SKM-1 (cell line): ENCODE data around the gene PXMP2.
"Not testable (repeated sequence)": the region's sequence is repeated elsewhere in the genome, so short reads cannot be mapped to it uniquely, and the experiment has no call there.

Source experiments
- DNase-seq: peaks from one replicate; lab custom pipeline; 2025; ENCODE audit not compliant: unreplicated experiment; lab: John Stamatoyannopoulos, UW

PXMP2 gene

DNA sequence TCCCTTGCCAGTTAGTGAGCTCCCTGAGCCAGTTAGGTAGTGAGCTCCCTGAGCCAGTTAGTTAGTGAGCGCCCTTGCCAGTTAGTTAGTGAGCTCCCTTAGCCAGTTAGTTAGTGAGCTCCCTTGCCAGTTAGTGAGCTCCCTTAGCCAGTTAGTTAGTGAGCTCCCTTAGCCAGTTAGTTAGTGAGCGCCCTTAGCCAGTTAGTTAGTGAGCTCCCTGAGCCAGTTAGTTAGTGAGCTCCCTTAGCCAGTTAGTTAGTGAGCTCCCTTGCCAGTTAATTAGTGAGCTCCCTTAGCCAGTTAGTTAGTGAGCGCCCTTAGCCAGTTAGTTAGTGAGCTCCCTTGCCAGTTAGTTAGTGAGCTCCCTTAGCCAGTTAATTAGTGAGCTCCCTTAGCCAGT lies 4.6 kb downstream of the PXMP2 start:
- DNase-seq = not testable (repeated sequence)

- DNase-seq = not testable (repeated sequence)
These were observed 7.5 kb downstream of the PXMP2 start for GRCh38 chr12:132694888-132695287.

GRCh38 chr12:132695431-132695830 lies 8.0 kb downstream of the PXMP2 start:
- DNase-seq = no peak

DNA sequence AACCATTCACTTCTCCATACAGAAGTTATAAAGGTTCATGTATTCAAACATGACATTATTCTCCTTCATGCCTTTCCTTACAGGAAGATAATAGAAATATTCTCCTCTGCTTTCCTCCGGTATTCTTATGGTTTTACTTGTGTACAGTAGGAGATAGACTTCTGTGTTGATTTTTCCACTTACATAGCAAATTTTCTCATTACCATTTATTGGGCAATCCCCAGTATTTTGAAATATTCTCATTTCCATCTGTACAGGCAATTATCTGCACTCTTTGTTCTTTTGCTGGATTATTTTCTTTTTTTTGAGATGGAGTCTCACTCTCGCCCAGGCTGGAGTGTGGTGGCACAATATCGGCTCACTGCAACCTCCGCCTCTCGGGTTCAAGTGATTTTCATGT lies 11.0 kb downstream of the PXMP2 start:
- DNase-seq = no peak

DNA sequence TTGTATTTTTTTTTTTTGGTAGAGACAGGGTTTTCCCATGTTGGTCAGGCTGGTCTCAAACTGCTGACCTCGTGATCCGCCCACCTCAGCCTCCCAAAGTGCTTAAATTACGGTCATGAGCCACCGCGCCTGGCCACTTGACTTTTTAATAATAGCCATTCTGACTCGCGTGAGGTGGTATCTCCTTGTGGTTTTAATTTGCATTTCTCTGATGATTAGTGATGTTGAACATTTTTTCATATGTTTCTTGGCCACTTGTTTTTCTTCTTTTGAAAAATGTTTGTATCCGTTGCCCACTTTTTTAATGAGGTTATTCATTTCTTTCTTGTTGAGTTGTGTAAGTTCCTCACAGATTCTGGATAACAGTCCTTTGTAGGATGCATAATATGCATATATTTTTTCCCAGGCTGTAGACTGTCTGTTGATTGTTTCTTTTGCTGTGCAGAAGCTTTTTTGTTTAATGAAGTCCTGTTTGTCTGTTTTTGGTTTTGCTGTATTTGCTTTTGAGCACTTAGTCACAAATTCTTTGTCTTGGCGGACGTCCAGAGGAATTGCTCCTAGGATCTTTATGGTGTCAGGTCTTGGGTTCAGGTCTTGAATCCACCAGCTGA lies 12.9 kb downstream of the PXMP2 start:
- no peak for DNase-seq

DNA sequence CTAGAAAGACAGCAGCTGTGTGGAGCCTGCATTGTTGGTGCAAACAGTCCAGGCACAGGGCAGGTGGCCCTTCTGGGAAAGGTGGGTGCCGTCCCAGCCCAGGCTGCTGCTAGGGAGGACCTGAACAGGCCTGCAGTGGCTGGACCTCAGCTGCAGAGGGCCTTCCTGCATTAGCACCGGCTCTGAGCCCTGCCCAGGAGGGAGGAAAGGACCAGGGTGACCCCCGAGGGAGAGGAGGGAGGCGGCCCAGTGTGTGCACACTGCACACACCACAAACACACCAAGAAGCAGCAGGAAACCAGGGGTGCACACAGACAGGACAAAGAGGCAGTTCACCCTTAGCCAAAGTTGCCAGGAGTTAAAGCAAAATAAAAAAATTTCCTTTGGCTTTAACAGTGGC lies 15.3 kb downstream of the PXMP2 start:
- no peak for DNase-seq

DNA sequence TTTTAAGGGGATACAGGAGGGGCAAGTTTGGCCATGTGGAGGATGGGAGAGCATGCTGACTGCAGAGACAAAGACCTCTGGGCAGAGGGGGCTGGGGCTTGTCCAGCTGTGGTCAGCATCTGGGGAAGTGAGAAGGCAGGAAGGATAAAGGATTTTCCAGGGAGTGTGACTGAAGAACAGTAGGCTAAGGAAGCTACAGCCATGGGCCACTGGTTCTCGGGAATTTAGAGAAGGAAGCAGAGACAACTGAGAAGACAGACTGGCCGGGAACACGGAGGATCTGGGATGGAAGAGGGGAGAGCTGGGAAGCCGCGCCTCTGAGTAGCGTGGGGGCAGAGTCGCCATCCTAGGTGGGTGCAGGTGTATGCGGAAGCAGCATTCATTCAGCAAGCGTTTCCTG lies 16.3 kb downstream of the PXMP2 start:
- no peak for DNase-seq

- DNase-seq = no peak
These were observed 19.9 kb downstream of the PXMP2 start for GRCh38 chr12:132707241-132707640.

GRCh38 chr12:132708150-132708549 lies 20.8 kb downstream of the PXMP2 start:
- DNase-seq = no peak

DNA sequence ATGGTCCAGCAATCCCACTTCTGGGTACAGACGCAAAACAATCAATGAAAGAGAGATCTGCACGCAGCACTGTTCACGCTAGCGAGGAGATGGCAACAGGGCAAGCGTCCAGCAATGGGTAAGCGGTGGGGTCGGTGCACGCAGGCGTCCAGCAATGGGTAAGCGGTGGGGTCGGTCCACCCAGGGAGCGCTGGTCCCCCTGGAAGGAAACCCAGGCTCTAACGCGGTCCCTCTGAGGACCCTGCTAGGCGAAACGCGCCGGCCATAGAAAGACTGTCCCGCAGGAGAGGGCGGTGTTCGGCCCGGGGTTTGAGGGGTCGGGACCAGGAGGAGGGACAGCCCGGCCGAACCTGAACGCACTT lies 22.6 kb downstream of the PXMP2 start:
- DNase-seq = no peak

GRCh38 chr12:132710405-132711079 lies 23.2 kb downstream of the PXMP2 start, which contains the start of gene PGAM5:
TSS of gene PGAM5 (plus strand) at chr12:132710842. CDS start at chr12:132710877, 35 bp downstream.
- peak; percentile 16 for DNase-seq

DNA sequence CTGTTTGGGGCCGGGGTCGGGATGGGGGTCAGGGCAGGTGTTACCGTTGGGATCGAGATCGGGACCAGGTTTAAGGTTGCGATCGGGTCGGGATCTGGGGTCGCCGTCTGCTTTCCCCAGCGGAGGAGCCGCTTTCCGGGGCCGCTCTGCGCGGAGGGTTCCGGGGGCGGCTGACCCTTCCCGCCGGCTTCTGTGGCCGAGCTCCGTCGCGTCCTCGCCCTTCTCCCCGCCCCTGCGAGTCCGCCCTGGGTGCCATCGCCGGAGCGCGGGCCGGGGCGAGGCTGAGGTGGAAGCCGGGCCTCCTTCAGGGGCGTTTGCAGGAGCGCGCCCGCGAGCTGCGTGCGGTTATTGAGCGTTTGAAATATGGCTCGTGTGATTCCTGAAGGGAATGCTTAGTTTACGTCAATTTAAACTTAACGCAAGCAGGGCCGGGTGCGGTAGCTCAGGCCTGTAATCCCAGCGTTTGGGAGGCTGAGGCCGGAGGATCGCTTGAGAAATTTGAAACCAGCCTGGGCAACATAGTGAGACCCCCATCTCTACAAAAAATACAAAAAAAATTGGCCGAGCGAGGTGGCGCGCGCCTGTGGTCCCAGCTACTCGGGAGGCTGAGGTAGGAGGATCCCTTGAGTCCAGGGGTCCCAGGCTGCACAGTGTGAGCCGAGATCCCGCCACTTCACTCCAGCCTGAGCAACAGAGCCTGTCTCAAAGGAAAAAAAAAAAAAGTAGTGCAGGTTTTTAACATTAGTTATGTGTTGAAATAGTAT lies 23.9 kb downstream of the PXMP2 start:
- no peak for DNase-seq

DNA sequence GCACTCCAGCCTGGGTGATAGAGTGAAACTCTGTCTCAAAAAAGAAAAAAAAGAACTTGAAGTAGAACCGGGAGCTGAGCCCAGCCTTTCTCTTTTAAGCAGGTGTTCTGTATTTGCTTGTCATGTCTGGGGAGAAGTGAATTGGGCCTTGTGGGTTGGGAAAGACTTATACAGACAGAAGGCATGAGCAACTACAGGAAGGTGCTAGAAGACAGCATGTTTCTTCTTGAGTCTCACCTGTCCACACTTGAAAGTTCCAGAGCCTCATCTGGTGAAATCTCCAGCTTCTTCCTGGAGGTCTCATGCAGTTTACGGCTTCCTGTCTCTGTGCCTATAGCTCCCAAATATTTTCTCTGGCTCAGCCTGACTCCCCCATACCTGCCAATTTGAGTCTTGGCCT lies 25.7 kb downstream of the PXMP2 start:
- DNase-seq = no peak

DNA sequence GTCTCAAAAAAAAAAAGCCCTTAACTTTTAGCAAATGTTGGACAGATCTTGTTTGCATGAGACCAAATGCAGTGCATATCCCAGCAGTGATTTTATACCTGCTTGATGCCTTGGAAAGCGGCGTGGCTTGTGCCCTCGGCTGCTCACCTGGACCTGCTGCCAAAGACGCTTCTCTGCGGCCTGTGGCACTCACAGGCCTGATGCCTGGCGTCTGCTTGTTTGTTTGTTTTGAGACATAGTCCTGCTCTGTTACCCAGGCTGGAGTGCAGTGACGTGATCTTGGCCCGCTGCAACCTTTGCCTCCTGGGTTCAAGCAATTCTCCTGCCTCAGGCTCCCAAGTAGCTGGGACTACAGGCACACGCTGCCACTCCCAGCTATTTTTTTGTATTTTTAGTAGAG lies 28.5 kb downstream of the PXMP2 start:
- no peak for DNase-seq

- no peak for DNase-seq
These were observed 29.0 kb downstream of the PXMP2 start for GRCh38 chr12:132716356-132716755.

DNA sequence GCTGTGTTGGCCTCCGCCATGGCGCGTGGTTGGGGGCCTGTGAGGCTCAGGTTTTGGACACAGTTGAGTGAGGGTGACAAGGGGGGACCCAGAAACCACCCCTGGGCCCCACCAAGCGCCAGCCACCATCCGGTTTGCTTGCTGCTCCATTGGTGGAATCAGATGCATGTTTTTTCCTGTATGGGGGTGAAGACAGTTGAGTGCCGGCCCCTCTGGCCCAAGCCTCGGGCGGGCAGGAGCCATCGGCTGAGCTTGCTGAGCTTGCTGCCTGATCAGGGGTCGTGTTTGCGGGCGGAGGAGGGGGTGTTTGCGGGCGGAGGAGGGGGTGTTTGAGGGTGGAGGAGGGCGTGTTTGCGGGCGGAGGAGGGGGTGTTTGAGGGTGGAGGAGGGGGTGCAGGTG lies 29.6 kb downstream of the PXMP2 start:
- no peak for DNase-seq

DNA sequence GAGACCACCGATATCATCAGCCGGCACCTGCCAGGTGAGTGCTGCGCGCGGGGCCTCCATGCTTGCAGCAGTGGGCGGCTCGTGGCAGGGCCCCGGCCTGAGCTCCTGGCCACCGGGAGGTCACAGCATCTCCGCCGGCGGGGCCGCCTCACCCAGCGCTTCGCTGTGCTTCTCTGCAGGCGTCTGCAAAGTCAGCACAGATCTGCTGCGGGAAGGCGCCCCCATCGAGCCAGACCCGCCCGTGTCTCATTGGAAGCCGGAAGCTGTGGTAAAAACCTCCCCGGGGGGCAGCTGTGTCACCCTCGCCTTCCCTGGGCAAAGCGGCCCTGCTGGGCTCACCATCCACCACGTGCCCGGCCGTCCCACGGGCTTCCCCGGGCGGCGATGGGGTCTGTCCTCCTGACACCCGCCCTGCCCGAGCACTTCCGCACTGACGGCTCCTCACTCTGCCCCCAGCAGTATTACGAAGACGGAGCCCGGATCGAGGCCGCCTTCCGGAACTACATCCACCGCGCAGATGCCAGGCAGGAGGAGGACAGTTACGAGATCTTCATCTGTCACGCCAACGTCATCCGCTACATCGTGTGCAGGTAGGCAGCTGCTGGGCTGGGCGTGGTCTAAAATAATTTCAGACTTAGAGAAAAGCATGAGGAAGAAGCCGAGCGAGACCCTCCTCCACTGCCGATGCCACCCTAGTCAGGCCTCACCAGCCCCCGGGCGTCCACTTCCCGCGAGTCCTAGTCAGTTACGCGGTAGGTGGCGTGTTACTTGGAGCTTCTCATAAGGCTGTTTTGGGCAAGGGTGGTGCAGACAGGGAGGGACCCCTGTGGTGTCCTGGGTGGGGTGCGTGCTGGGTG lies 30.4 kb downstream of the PXMP2 start:
- no peak for DNase-seq

- DNase-seq = no peak
These were observed 31.3 kb downstream of the PXMP2 start for GRCh38 chr12:132718644-132719043.

DNA sequence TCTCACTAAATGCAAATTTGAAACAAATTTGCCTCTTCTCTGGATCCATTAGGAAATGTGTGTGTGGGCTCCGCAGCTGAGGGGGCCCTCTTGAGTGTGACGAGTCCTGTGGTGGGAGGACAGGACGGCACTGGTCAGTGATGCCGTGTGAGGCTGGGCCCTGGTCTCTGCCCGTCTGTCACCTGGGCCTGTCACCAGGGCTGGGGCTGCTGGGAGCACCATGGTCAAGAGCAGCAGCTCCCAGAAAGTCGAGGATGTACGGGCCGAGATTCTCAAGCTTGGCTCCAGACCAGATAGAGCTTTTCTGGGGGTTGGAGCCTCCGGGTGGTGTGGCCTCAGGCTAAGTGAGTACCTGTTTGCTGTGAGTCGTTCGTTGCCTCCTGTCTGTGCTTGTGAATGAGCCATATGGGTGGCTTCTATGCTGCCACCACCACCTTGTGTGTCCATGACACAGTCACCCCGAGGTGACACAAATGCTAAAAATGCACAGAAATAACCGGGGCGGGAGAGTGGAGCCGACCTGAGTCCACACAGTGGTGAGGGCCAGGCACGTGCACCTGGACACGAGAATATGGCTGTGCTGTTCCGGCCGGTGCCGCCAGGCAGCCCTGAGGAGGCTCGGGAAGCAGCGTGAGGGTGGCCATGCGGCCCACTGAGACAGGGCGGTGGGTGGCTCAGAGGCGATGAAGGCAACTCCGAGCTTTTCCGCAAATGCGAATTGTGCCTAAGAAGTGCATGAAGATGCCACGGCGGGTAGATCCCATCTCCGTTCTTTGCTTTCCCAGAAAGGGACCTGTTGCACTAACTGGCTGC lies 32.0 kb downstream of the PXMP2 start:
- no peak for DNase-seq

GRCh38 chr12:132719954-132720324 lies 32.6 kb downstream of the PXMP2 start:
- no peak for DNase-seq
